C4-2B (cell line): ENCODE measurements around the gene DOLPP1.

Source experiments
- H3K27ac ChIP-seq: fragments of 450-650 bp; 2 replicates; pipeline ENCODE4 v1.5.1; 2017
- ZFX ChIP-seq: fragments of 450-650 bp; IDR thresholded peaks from 2 replicates; pipeline ENCODE4 v1.6.1; 2017
- TF ChIP-seq, protein P1 (sequence below): fragments of 450-650 bp; conservative IDR thresholded peaks from 2 replicates; pipeline ENCODE4 v1.5.1; 2017; ENCODE audit warnings: mild to moderate bottlenecking

DOLPP1 gene

DNA sequence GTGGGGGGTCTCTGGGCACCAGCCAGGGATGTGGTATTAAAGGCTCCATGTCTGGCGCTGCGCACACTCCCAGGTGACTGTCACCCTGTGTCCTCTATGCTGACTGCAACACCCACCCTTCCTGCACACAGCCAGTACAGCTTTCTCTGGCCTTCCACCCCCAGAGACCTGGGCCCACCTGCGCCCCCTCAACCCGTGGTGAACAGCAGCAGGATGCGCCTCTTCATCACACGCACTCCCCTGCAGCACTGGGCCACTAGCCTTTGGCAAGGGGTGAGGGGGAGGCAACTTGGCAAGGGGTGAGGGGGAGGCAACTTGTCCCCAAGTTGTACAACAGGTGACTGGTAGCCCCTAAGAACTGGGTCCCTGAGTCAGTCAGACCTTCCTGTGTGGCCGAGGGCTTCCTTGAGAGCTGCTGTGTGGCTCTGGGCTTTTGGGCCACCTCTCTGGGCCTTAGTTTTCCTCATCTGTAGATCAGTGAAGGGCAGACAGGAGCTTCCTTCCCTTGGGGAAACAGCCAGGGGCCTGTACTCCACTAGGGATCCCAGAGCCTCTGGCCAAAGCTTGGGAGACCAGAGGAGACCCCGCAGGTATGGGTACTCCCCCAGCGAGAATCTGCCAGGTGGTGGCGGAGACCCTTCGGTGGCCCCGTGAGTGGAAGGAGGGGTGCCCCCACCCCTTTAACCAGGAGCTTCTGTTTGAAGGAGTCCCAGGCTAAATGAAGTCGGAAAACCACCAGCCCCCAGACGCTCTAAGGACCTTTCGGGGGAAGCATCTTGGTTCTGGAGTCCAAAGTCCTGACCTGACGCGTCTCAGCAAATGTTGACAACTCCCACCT lies 25.2 kb downstream of the DOLPP1 start:
- TF ChIP-seq, protein P1, sequence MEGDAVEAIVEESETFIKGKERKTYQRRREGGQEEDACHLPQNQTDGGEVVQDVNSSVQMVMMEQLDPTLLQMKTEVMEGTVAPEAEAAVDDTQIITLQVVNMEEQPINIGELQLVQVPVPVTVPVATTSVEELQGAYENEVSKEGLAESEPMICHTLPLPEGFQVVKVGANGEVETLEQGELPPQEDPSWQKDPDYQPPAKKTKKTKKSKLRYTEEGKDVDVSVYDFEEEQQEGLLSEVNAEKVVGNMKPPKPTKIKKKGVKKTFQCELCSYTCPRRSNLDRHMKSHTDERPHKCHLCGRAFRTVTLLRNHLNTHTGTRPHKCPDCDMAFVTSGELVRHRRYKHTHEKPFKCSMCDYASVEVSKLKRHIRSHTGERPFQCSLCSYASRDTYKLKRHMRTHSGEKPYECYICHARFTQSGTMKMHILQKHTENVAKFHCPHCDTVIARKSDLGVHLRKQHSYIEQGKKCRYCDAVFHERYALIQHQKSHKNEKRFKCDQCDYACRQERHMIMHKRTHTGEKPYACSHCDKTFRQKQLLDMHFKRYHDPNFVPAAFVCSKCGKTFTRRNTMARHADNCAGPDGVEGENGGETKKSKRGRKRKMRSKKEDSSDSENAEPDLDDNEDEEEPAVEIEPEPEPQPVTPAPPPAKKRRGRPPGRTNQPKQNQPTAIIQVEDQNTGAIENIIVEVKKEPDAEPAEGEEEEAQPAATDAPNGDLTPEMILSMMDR, result no peak
- TF ChIP-seq ZFX, result no peak
- H3K27ac ChIP-seq, result no peak overlapping the region; the same call in 1 of the 2 replicates

DNA sequence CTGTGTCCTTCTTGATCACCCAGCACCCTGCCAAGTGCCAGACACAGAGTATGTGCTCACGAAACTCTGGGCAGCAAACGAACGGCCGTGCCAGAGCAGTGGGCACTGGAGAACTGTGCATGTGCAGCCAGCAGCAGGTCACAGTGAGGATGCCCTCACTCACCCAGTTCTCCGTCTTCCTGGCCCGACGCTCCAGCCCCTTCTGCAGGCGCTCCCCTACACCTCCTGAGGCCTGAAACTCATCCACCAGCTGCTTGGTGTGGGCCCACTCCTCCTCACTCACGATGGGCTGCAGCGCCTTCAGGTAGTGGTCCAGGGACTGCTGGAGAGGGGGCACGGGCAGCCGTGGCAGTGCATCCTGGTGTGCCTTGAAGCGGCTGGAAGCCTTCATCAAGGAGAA lies 26.7 kb downstream of the DOLPP1 start:
- TF ChIP-seq, protein P1, result no peak
- TF ChIP-seq ZFX, result no peak
- peak overlapping the region; percentile 96; the same call in 1 of the 2 replicates for H3K27ac ChIP-seq

- H3K27ac ChIP-seq, result peak overlapping the region; percentile 96
- TF ChIP-seq, protein P1, result no peak
- TF ChIP-seq ZFX, result no peak
Observed at GRCh38 chr9:129108083-129108804, 27.3 kb downstream of the DOLPP1 start.

DNA sequence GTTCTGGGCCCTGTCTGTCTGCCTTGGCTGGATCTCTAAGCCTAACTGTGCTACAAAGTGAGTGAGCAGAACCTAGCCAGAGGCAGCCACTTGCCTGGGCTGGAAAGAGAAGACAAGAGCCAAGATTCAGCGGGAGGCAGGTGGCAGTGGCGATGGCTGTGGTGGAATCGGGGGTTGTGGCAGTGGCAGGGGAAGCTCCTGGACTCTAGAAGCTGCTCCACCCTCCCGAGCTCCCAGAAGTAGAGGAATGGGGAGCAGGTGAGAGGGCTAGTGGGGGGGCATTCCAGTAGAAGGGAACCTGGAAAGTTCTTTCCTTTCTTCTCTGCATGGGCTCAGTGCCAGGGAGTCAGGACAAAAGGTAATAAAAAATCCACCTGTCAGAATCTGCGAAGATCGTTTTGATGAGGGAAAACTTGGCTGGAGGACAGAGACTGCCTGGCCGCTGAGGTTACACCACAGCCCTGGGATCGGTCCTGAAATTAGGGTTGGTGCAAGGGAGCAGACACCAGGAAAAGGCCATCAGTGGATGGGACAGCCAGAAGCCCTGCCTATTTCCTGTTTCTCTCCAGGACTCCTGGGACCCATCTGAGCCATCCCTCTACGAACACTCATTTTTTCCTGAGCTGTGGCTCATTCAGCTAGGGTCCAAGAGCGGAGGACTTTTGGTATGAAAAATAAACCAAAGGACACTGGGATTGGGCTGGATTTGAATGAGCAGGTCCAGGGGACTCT lies 28.1 kb downstream of the DOLPP1 start:
- TF ChIP-seq, protein P1, result no peak
- TF ChIP-seq ZFX, result no peak
- H3K27ac ChIP-seq, result peak overlapping the region; percentile 96

- peak overlapping the region; percentile 96 for H3K27ac ChIP-seq
- TF ChIP-seq, protein P1, result no peak
- no peak for TF ChIP-seq ZFX
Observed at GRCh38 chr9:129109537-129109903, 28.6 kb downstream of the DOLPP1 start.

DNA sequence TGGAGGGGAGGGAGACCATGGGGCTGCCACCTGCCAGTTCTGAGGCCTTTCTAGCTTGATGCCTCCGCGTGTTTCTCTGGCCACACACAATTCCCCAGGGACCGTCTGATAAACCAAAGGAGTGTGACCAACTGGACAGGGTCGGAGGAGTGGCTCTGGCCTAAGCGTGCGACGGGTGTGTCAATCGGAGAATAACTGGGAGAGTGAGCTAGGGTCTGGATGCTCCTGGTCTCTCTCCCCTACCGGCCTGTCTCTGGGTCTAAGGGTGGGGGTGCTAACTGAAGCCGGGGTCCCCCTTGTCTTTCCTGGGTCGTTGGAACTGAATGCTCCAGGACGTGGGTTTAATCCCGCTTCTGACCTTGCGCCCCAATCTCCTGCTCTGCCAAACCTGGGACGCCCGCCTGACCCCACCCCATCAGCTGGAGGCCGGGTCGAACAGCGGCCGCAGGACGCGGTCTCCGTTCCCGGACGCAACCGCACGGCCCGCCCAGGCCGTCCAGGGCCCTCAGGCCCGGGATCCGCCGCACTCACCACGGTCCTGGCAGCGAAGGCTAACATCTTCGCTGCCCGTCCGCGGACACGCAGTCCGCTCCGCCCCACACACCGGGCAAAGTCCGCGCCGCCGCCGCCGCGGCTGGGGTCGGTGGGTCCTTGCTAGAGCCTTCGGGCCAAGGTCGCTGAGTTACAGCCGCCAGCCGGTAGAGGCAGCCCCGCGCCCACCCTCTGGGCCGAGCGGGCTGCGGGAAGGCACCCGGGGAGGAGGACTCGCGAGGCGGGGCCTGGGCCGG lies 29.2 kb downstream of the DOLPP1 start:
- peak overlapping the region; percentile 96 for H3K27ac ChIP-seq

More for the DNA sequence above, 29.2 kb downstream of the DOLPP1 start:
- no peak for TF ChIP-seq ZFX
- TF ChIP-seq, protein P1, result no peak
